H54 (cell line): Measurements from ENCODE around the gene TMEM127.
"Not testable (repeated sequence)": the region's sequence is repeated elsewhere in the genome, so short reads cannot be mapped to it uniquely, and the experiment has no call there.

Experiments
- DNase-seq: peaks from one replicate; pipeline ENCODE4 v3.0.0; 2011; ENCODE audit warnings: low spot score, mixed read lengths; ENCODE audit not compliant: insufficient read length
- FAIRE-seq: peaks from 3 replicates; lab custom pipeline; 2011; peaks lifted over from hg19 to GRCh38; lab: Jason Lieb, UNC
- POLR2A ChIP-seq: IDR thresholded peaks from 2 replicates; pipeline ENCODE4 v1.6.1; 2011; ENCODE audit warnings: low read depth, mild to moderate bottlenecking, low read length

The TMEM127 gene

GRCh38 chr2:96258166-96259022 lies 7.4 kb downstream of the TMEM127 start:
- DNase-seq (no peak), FAIRE-seq (no peak)
- TF ChIP-seq POLR2A: no peak

- not testable (repeated sequence) for DNase-seq, FAIRE-seq
Measured at GRCh38 chr2:96257744-96258143, 8.1 kb downstream of the TMEM127 start.

- FAIRE-seq: no peak
- DNase-seq: no peak
- no peak for TF ChIP-seq POLR2A
Measured at GRCh38 chr2:96256611-96257113, 9.1 kb downstream of the TMEM127 start.

GRCh38 chr2:96254571-96254970 lies 11.2 kb downstream of the TMEM127 start:
- no peak for TF ChIP-seq POLR2A
- FAIRE-seq: no peak
- DNase-seq: no peak

GRCh38 chr2:96253006-96253405 lies 12.8 kb downstream of the TMEM127 start:
- TF ChIP-seq POLR2A: no peak
- DNase-seq (no peak), FAIRE-seq (no peak)

GRCh38 chr2:96252526-96252925 lies 13.3 kb downstream of the TMEM127 start:
- FAIRE-seq (no peak), DNase-seq (no peak)

GRCh38 chr2:96251721-96252292 lies 14.0 kb downstream of the TMEM127 start:
- TF ChIP-seq POLR2A: no peak
- DNase-seq (peak; percentile 93), FAIRE-seq (peak; percentile 82)

More at GRCh38 chr2:96252526-96252925, 13.3 kb downstream of the TMEM127 start:
- no peak for TF ChIP-seq POLR2A

- no peak for DNase-seq
- no peak for FAIRE-seq
Measured at GRCh38 chr2:96250188-96250587, 15.6 kb downstream of the TMEM127 start.

GRCh38 chr2:96249654-96250053 lies 16.1 kb downstream of the TMEM127 start:
- DNase-seq: no peak
- FAIRE-seq: no peak
- TF ChIP-seq POLR2A: no peak

More at GRCh38 chr2:96250188-96250587, 15.6 kb downstream of the TMEM127 start:
- TF ChIP-seq POLR2A: no peak

GRCh38 chr2:96248624-96249023 lies 17.2 kb downstream of the TMEM127 start:
- no peak for FAIRE-seq
- no peak for DNase-seq
- no peak for TF ChIP-seq POLR2A

GRCh38 chr2:96247896-96248295 lies 17.9 kb downstream of the TMEM127 start:
- no peak for FAIRE-seq
- no peak for DNase-seq
- no peak for TF ChIP-seq POLR2A

- FAIRE-seq: no peak
- no peak for DNase-seq
- no peak for TF ChIP-seq POLR2A
Measured at GRCh38 chr2:96247009-96247408, 18.8 kb downstream of the TMEM127 start.

GRCh38 chr2:96245609-96246390 lies 20.0 kb downstream of the TMEM127 start:
- TF ChIP-seq POLR2A: no peak
- FAIRE-seq: no peak
- no peak for DNase-seq

- no peak for FAIRE-seq
- DNase-seq: no peak
- TF ChIP-seq POLR2A: no peak
Measured at GRCh38 chr2:96243843-96244242, 22.0 kb downstream of the TMEM127 start.
